SH-SY5Y (cell line): Measurements from ENCODE around the gene CENPE.

Experiments used
- GATA2 ChIP-seq: IDR thresholded peaks from 2 replicates; pipeline ENCODE4 v1.6.1; 2011; ENCODE audit warnings: mild to moderate bottlenecking, low read depth, low read length
- GATA3 ChIP-seq: IDR thresholded peaks from 2 replicates; pipeline ENCODE4 v1.6.1; 2011; ENCODE audit warnings: low read depth, mild to moderate bottlenecking, low read length, moderate library complexity

DNA sequence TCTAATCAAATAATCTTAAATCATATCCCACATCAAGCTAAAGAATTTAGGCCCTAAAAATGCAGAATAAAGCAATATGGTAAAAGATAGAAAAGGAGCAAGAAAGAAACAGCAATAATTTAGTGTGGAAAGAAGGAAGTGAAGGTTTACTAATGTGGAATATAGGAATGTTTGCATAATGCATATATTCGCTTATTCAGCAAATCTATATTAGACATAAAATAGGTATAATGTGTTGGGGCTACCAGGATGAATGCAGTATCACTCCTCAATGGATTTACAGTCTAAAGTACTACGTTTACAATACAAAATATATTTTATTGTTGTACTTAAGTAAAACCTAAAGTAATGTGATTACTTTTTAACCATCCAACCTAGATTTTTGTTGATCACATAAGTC, 4.7 kb downstream of the CENPE start:
- TF ChIP-seq GATA2 (no peak), GATA3 (no peak)
